BE2C (cell line): ENCODE measurements around the gene VRK3.

Source experiments
- DNase-seq: peaks from one replicate; pipeline ENCODE4 v3.0.0-alpha.2; 2020
- H3K27me3 ChIP-seq: fragments of 250-450 bp; sonication (Bioruptor Pico); 2 replicates; pipeline ENCODE4 v1.5.1; 2020; ENCODE audit warnings: mild to moderate bottlenecking
- H3K36me3 ChIP-seq: fragments of 250-450 bp; sonication (Bioruptor Pico); 2 replicates; pipeline ENCODE4 v1.5.1; 2020; ENCODE audit warnings: mild to moderate bottlenecking
- H3K4me1 ChIP-seq: fragments of 250-450 bp; sonication (Bioruptor Pico); 2 replicates; pipeline ENCODE4 v1.5.1; 2020
- H3K4me3 ChIP-seq: 2 replicates; pipeline ENCODE4 v1.5.1; 2011; ENCODE audit warnings: low read depth, low read length
- H3K9me3 ChIP-seq: fragments of 250-450 bp; sonication (Bioruptor Pico); 2 replicates; pipeline ENCODE4 v1.5.1; 2020
- TF ChIP-seq, protein P1 (sequence below): IDR thresholded peaks from 2 replicates; pipeline ENCODE4 v1.5.1; 2012; ENCODE audit warnings: mild to moderate bottlenecking, low read depth, low read length

The VRK3 gene

DNA sequence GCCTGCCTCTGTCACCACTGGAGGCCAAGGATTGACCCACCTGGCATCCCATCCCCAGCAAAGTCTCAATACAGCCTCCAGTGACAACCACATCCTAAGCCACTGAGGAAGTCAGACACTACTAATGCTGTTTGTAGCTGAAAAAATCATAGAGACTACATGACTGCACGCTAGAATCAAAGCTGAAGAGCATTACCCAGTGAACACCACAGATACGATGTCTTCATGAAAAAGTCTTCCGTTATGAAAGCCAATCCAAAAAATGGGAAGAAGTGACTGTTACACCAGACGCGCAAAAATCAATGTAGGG, 84.7 kb downstream of the VRK3 start:
- no peaks in the 10 kb centered on the region for H3K9me3 ChIP-seq
- H3K4me3 ChIP-seq, result no peak overlapping the region
- H3K4me1 ChIP-seq, result no peaks in the 10 kb centered on the region
- TF ChIP-seq, protein P1, sequence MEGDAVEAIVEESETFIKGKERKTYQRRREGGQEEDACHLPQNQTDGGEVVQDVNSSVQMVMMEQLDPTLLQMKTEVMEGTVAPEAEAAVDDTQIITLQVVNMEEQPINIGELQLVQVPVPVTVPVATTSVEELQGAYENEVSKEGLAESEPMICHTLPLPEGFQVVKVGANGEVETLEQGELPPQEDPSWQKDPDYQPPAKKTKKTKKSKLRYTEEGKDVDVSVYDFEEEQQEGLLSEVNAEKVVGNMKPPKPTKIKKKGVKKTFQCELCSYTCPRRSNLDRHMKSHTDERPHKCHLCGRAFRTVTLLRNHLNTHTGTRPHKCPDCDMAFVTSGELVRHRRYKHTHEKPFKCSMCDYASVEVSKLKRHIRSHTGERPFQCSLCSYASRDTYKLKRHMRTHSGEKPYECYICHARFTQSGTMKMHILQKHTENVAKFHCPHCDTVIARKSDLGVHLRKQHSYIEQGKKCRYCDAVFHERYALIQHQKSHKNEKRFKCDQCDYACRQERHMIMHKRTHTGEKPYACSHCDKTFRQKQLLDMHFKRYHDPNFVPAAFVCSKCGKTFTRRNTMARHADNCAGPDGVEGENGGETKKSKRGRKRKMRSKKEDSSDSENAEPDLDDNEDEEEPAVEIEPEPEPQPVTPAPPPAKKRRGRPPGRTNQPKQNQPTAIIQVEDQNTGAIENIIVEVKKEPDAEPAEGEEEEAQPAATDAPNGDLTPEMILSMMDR, result no peak
- DNase-seq, result no peak
- H3K36me3 ChIP-seq, result no peaks in the 10 kb centered on the region
- no peaks in the 10 kb centered on the region for H3K27me3 ChIP-seq

DNA sequence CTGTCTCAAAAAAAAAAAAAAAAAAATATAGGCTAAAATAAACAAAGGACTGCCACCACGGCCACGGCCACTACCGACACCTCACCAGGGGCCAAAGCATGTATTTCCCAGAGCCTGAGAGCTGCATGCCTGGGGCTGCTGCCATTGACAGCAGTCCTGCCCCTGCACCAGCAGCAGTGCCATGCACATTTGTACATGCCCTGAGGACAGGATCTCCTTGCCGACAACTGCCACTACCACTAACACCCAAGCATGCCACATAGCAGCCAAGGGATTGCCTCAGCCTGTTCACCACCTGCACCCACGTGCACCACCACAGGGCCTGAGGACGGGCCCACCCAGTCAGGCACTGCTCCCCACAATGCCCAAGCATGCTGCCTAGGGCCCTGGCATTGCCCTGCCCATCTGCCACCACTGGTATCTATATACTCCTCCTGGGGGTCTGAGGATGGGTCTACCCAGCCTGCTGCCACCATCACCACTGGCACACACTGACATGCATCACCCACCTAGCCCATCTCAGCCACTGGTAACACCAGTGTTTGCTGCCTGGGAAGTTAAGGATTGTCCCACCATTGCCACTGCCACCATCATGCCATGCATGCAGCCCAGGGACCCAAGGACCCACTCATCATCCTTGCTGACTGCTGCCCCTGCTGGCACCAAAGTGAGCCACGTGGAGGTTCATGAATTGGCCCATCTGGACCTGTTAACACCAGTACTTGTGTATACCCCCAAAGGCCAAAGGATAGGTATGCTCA, 85.3 kb downstream of the VRK3 start:
- H3K4me1 ChIP-seq, result no peaks in the 10 kb centered on the region
- no peak for DNase-seq
- H3K36me3 ChIP-seq, result no peaks in the 10 kb centered on the region
- no peaks in the 10 kb centered on the region for H3K27me3 ChIP-seq
- no peak overlapping the region for H3K4me3 ChIP-seq
- no peaks in the 10 kb centered on the region for H3K9me3 ChIP-seq
- TF ChIP-seq, protein P1, result peak; percentile 30

DNA sequence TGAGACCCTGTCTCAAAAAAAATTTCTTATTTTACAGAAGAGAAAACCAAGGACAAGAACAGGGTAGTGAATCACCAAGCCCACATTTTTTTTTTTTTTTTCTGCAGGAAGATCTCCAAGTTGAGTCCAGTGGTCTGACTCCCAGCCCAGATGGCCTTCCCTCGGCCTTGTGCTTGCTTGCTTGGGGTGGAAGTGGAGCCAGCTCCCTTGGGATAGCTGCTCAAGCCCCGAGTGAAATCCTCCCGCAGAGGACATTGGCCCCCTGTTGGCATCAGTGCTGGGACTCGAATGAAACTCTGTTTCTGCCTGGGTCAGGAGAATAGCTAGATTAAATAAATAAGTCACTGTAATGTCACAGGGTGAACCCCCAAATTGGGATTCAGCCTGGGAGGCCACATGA, 86.5 kb downstream of the VRK3 start:
- Histone ChIP-seq H3K9me3 (no peaks in the 10 kb centered on the region), H3K4me3 (no peak overlapping the region), H3K27me3 (no peaks in the 10 kb centered on the region)

DNA sequence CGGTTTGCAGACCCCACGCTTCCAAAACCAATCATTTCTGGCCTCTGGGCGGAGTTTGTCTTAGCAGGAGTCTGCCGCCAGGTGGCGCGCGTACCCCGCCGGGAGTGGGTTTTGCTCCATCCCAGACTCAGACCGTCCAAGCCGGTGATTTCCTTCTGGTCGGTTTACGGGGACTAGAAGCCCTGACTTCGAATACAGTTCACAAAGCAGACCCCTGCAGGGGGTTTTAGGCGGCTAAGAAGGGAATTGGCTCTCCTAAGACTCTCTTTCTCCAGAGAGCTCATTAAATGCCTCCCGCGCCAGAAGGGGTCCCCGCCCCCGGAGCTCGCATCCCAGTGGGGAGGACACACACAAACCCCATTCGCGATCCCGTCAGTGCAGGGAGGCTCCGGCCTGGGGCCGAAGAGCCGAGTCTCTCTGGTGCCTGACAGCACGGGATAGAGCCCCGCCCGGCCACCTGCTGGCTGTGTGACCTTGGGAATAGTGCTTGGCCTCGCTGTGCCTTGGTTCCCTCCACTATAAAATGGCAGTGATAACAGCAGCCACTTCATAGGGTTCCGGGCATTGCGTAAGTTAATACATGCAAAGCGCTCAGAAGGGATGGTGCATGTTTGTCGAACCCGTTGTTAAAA, 87.3 kb downstream of the VRK3 start:
- H3K4me3 ChIP-seq, result peak overlapping the region; percentile 64
- no peaks in the 10 kb centered on the region for H3K27me3 ChIP-seq
- no peaks in the 10 kb centered on the region for H3K36me3 ChIP-seq
- no peaks in the 10 kb centered on the region for H3K9me3 ChIP-seq
- TF ChIP-seq, protein P1, result peak; percentile 98
- no peaks in the 10 kb centered on the region for H3K4me1 ChIP-seq
- DNase-seq, result peak; percentile 87

More for the DNA sequence above, 86.5 kb downstream of the VRK3 start:
- TF ChIP-seq, protein P1, result no peak
- Histone ChIP-seq H3K36me3 (no peaks in the 10 kb centered on the region), H3K4me1 (no peaks in the 10 kb centered on the region)
- no peak for DNase-seq

DNA sequence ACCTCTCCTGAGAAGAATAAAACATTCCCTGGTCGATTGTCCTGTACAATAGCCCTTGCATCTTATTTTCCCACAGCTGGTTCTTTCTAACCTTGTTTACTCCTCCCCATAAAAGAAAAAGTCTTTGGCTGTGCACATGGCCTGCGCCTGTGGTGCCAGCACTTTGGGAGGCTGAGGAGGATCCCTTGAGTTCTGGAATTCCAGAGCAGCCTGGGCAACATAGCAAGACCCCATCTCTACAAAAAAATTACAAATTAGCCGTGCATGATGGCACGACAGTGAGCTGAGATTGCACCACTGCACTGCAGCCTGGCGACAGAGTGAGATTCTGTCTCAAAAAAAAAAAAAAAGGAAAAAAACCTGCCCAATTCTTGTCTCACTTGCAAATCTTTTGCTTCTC, 88.6 kb downstream of the VRK3 start:
- Histone ChIP-seq H3K4me3 (no peak overlapping the region), H3K36me3 (no peaks in the 10 kb centered on the region), H3K4me1 (no peaks in the 10 kb centered on the region), H3K9me3 (no peaks in the 10 kb centered on the region), H3K27me3 (no peaks in the 10 kb centered on the region)
- TF ChIP-seq, protein P1, result no peak
- DNase-seq, result no peak

DNA sequence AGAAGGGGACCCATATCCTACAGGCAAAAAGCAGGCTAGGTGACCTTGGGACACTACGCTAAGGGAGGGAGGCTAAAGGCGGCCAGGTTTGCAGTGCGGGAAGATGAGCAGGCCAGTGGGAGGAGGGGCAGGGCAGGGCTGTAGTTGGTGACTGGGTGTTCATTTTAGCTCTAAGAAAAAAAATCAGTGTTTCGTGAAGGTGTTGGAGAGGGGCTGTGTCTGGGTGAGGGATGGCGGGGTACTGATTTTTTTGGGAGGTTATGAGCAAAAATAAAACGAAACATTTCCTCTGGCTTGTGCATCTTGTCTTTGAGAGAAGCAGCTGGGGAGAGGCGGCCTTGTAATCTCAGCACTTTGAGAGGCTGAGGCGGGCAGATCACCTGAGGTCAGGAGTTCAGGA, 91.5 kb downstream of the VRK3 start:
- no peak for DNase-seq
- Histone ChIP-seq H3K27me3 (no peaks in the 10 kb centered on the region), H3K9me3 (no peaks in the 10 kb centered on the region), H3K4me1 (no peaks in the 10 kb centered on the region), H3K36me3 (no peaks in the 10 kb centered on the region; the same call in 1 of the 2 replicates), H3K4me3 (no peak overlapping the region)
- TF ChIP-seq, protein P1, result no peak
